Inflammatory macrophage treated with lipopolysaccharide for 4 hours (primary cell): ENCODE results near the gene ATG16L2.
A peak's percentile ranks its signal among the peaks of the same experiment; 100 is the strongest.

Experiments used
- DNase-seq: peaks from one replicate; pipeline ENCODE4 v3.0.0-alpha.2; 2020

Gene ATG16L2, protein sequence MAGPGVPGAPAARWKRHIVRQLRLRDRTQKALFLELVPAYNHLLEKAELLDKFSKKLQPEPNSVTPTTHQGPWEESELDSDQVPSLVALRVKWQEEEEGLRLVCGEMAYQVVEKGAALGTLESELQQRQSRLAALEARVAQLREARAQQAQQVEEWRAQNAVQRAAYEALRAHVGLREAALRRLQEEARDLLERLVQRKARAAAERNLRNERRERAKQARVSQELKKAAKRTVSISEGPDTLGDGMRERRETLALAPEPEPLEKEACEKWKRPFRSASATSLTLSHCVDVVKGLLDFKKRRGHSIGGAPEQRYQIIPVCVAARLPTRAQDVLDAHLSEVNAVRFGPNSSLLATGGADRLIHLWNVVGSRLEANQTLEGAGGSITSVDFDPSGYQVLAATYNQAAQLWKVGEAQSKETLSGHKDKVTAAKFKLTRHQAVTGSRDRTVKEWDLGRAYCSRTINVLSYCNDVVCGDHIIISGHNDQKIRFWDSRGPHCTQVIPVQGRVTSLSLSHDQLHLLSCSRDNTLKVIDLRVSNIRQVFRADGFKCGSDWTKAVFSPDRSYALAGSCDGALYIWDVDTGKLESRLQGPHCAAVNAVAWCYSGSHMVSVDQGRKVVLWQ

DNA sequence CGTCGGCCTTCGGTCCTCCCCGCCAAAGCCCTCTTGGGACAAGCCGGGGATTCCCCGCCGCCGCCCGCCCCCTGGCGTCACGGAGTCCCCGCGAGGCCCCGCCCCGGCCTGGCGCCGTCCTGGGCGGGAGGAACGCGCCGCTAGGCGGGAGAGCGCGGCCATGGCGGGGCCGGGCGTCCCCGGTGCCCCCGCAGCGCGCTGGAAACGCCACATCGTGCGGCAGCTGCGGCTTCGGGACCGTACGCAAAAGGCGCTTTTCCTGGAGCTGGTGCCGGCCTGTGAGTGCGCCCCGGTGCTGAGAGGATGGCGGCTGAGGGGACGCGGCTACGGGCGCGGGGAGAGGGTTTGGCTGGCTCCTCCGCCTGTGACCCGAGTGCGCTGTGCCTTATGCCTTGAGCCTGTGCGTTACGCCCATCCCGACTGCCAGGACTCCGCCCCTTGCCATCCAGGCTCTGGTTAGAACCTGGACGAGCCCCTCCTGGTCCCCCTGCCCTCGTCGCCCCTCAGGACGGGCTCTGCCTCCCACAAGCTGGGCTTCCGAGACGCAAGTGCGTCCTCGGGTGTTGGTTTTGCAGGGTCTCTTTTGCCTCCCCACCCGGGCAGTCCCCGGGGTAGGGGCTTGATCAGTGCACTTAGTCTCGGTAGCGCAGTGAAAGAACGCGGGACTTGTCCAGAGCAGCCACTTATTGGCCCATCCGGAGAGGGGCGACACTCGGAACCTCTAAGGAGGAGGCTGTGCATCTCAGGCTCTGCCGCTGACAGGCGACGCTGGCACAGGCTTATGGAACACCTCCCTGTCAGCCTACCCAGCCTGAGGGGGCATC is at the start of gene ATG16L2:
ATG16L2 (plus strand) TSS at position 126 of the 824 bp plus-strand sequence; CDS start at position 161, 35 bp downstream.
- peak; percentile 86 for DNase-seq

DNA sequence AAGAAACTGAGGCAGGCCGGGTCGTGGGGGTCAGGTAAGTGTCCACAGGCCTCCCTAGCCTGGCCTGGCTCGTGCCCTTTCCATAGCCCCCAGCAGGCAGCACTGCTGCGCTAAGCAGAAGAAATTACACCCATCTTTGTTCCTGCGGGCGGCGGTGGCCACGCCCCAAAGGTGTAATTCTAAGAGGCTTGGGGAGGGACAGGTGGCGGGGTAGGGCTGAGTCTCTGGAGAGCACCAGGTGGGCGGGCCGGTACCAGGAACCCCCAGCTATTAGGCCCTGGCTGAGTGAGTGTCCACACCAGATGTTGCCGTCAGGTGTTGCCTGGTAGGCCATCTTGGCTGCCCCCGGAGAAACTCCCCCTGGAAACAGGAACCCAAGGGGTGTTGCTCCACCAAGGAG is 49.7 kb upstream of the ATG16L2 start:
- DNase-seq, result no peak

DNA sequence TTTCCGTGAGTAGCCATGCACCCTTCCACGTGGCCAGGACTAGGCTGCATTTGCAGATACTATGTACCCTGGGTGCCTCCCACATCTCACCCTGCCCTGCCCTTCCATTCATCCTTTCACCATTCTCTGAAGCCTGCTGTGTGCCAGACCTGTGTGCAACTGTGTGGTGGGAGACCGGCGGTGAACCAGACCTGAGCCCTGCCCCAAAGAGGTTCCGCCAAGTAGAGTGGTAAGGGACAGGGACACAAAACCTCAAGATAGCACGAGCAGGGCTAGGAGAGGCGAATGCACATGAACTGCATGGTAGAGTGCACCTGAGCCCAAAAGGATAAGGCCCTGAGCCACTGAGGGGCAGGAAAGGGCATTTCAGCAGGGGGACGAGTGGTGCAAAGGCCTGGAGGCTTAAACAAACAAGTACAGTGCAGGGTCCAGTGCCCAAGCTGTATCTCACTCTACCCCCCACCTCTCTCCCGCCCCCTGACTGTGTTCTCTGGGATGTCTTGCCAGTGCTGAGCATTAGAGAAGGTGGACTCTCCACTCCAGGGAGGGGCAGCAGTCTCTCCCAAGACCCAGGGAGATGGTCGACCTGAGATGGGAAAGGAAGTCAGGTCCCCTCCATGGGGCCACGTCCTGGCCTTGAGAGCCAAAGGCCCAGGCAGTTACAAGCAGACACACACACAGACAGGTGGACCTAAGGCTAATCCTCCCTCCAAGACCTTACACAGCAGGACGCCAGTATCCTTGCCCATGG is 47.9 kb upstream of the ATG16L2 start:
- DNase-seq, result no peak

DNA sequence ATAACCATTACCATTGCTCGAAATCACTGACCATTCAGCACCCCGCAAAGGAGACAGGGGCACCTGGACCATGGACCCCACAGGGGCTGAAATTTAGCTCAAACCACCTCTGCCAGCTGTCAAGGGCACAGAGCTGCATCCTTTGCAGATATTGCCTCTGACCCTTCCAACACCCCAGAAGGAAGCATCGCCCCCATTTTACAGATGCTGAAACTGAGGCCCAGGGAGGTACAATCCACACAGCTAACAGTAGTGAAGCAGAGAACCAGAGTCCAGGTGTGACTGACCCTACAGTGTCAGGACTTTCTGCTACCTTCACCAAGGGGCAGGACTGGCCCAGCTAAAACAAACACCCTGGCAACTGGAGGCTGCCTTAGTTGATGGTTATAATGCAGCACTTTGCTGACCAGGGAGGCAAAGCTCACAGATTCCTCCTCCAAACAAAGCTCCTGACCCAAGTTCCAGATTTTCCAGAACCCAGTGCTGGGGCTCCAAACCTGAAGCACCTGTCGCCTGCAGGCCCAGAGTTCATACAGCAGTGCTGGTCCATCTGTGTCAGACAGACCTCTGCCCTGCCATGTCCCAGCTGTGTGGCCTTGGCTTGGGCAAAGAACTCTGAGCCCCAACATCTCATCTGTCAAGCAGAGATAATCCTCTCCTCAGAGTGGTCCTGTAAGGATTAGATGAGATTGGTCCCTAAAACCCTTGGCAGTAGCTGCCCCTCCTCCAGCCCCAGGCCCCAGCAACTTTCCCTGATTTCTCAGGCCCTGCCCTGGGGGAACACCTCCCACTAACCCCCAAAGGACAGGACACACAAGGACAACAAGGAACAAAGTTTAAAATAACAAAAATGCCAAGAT is 46.8 kb upstream of the ATG16L2 start:
- DNase-seq, result no peak

DNA sequence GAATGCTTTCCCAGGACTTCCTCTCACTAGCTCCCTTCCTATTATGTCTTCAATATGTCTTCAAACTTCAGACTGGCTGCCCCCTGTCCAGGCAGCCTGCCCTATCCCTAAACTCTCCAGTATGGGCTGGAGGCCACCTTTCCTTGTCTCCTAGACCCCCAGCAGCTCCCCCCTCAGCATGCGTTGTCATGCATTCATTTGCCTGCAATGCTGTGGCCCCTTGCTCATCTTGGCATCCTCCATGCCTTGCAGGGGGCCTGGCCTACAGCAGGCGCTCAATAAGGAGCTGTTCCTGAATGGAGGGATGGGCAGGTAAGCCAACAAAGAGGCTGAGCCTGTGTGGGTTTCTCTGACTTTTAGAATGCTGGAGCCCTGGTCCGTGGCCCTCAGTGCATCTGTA is 45.6 kb upstream of the ATG16L2 start:
- DNase-seq, result no peak

DNA sequence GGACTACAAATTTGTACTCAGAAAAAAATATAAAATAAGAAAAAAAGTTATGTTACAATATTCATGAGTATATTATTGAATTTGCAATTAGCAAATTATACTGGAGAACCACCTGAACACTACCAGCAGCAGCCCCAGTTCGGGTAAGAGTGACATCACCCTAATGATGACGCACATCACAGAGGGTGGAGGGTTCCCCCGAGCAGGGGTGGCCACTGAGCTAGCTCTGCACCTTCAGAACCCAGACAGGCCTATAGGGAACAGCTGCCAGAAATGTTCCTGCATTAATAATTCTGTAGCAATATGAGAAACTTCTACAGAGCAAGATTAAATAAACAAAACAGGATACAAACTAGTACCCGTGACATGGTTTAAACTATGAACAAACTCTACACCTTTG is 44.5 kb upstream of the ATG16L2 start:
- no peak for DNase-seq

DNA sequence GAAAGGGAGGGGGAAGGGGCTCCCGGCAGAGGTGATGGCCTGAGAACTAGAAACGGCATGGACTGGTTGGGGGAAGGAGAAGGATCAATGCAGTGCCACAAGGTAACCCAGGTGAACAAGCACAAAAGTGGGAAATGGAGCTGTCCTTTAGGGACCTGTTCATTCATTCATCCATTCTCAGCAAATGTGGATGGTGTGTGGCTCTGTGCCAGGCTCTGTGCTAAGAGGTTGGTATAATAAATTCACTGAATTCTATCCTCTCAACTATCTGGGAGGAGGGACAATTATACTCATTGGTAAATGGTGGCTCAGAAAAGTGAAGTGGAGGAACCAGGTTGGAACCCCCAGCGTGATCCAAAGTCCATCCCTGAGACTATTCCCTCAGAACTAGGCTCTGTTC is 43.4 kb upstream of the ATG16L2 start:
- no peak for DNase-seq

DNA sequence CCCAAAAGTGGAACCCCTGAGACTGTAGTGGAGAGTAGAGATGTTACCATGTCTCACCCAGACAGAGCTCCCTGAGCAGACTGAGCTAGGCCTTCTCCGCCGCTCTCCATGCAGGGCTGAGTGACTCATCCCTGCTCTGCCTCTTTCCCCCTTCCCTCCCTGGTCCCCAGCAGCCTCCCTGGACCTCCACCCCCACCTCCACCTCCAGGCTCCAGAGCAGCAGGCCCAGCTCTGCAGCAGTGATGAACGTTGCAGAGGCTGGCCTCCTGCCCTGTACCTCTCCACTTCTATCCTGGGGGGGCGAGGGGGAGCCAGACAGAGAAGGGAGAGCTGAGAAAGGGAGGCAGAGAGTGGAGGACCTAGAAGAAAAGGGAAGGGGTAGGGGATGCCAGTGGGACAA is 42.7 kb upstream of the ATG16L2 start:
- DNase-seq, result no peak

DNA sequence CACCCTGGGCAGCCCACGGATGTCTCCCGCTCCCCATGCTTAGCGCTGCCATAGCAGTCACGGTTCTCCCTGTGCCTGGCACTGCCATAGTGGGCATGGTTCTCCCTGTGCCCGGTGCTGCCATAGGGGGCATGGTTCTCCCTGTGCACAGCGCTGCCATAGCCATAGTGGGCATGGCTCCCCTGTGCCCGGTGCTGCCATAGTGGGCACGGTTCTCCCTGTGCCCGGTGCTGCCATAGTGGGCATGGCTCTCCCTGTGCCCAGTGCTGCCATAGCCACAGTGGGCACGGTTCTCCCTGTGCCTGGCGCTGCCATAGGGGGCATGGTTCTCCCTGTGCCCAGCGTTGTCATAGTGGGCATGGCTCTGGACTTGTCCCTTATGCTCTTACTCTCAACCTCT is 42.2 kb upstream of the ATG16L2 start:
- no peak for DNase-seq

DNA sequence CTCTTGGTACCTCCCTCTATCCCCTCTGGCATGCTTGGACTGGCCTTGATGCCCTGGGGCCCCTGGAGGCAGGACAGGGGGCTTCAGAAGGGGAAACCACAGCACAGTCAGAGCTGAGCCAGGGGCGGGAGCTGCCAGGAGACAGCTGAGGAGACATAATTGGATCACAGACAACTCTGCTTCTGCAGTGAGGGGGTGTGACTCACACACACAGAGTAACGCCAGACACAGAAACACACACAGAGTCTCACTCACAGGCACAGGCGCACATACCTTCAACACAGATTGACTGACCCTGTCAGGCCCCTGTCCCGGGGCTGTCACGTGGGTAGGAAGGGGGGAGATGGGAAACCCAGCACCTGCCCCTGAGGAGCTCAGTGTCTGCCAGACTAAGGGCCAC is 40.9 kb upstream of the ATG16L2 start:
- no peak for DNase-seq

DNA sequence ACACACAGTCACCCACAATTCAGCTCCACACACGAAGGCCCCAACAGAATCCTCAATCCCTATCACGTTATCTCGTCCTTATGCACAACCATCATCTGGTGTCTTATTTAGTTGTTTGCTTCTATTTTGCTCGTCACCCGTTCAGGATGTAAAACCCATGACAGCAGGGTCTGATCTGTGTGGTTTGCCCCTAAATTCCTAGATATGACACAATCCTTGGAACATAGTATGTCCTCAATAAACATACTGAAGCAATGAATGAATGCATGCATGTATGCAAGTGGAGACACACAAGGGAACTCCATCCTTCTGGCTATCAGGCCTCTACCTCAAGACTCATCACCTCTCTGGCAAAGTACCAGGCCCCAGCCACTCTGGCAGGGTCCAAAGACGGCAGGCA is 40.5 kb upstream of the ATG16L2 start:
- no peak for DNase-seq

DNA sequence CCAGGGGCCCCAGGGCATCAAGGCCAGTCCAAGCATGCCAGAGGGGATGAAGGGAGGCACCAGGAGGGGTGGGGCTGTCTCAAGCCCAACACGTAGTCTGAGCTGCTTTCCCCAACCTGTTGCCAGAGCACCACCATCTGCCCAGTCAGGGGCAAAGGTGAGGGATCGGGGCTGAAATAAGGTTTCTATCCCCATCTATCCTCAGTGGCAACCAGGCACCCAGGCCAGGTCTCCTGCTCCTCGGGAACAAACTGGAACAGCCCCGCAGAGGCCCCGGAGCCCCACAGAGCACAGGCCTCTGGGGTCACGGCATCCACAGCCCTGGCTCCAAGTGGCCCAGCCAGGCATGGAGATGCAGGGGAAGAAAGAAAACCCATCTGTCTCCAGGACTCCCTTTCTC is 39.7 kb upstream of the ATG16L2 start:
- DNase-seq, result no peak

DNA sequence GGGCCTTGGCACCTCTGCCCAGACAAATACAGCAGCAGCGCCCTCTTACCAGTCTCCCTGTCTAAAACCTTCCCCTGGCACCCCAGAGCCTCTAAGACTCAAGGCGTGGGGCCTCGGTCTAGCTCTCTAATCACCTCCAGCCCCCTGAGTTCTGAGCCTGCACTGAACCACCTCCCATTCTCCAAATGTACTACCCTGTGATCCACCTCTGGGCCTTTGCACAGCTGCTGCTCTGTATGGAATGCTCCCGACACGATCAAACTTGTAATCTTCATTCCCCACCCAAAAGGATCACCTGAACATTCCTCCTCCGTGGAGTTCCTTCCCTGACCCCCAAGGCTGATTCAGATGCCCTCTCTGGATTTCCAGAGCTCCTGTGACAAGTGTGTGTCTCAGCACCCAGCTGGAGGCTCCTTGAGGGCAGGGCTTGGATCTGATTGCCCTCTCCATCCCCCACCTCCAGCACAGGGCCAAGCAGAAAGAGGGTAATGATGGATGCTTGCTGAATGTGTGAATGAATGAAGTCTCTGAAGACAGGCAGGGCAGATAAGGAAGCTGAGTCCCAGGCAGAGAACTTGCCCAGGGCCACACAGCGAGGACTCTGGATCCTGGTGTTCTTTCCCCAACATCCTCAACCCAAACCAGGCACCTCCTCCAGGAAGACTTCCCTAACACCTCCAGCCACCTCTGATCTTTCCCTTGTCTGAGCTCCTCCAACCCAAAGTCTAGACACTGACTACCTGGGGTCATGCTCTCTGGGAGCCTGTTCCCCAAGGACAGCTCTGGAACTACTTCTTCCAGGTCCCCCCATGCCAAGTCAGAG is 38.7 kb upstream of the ATG16L2 start:
- DNase-seq, result no peak

DNA sequence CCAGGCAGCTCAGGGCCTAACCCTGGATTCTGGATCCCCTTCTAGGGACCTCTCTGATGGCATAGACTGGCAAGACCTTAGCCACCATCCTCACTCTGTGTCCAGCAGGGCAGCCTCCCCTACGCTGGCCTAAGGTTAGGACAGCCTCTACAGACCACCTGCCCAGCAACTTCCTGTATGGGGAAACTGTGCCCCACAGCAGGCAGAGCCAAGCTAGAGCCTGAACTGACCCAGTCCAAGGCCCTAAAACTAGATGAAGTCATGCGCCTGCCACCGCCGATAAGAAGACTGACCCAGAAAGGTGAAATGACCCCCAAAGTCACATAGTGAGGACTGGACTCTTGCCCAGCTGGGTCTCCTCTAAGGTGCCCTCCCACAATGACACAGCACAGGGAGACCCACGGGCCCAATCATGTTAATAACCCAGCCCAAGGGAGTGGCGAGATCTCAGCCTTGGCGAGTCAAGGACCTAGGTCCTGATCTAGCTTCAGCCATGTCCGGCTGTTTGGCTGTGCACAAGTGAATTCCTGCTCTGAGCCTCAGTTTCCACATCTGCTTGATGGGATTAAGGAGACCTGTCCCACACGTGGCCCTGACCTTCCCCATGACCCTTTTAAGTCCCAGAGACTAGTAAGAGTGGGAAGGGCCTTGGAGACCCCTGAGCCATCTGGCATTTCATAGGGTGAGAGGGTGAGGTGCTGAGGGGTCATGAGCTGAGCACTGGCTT is 37.9 kb upstream of the ATG16L2 start:
- DNase-seq, result no peak

DNA sequence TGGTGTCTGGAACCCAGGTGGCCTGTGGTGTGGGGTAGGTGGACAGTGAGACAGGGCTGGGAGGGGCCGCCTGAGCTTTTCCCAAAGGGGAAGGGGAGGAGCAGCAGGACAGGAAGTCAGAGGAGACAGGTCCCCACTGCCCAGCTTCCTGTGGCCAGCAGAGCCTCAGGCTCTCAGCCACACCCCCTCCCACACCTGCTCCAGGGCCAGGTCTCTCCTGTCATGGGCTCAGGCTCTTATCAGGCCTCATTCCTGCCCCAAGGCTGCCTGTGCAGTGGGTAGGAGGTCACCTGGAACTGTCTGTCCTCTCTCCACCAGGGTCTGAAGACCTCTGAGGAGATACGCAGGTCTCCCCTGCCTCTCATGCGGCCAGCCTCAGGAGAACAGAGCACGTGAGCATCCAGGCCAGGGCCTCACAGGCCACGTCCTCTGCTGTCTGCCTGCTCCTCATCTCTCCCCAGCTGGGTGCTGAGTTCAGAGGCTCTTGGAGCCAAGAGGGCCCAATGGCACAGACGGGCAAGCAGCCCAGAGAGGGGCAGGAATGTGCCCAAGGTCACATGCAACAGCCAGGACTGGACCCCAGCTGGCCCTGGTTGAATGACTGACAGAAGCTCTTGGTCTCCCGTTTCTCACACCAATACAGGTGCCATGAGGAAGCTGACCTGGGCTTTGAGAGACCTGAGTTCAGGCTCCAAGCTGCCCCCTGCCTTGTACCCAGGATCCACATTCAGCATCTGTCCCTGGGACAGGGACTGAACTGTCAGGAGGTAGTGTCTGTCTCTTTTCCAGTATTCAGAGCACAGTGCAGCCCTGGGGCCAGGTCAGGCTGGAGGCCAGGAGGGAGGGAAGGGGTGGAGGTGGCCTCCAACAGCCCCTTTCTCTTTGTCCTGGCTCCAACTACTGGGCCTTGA is 37.1 kb upstream of the ATG16L2 start:
- no peak for DNase-seq

DNA sequence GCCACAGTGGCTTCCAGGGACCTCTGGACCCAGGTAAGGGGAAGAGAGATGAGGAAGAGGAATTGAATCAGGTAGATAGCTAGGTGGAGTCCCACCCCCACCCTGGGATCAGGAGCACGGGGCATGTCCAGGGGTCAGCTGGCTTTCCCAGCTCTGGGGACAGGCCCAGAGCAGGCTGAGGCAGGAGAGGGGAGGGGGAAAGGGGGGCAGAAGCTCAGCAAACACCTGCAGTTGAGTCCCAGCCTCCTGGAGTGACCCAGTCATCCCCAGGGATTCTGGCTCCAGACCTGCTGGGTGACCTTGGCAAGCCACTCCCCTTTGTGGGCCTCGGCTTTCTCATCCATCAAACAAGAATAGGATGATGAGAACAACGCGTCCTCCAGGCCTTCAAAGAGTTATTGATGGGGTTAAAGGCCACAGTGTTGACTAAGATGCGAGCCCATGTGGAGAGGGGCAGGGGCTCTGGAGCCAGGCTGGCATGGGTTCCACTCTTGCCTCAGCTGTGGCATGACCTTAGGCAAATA is 36.4 kb upstream of the ATG16L2 start:
- no peak for DNase-seq

DNA sequence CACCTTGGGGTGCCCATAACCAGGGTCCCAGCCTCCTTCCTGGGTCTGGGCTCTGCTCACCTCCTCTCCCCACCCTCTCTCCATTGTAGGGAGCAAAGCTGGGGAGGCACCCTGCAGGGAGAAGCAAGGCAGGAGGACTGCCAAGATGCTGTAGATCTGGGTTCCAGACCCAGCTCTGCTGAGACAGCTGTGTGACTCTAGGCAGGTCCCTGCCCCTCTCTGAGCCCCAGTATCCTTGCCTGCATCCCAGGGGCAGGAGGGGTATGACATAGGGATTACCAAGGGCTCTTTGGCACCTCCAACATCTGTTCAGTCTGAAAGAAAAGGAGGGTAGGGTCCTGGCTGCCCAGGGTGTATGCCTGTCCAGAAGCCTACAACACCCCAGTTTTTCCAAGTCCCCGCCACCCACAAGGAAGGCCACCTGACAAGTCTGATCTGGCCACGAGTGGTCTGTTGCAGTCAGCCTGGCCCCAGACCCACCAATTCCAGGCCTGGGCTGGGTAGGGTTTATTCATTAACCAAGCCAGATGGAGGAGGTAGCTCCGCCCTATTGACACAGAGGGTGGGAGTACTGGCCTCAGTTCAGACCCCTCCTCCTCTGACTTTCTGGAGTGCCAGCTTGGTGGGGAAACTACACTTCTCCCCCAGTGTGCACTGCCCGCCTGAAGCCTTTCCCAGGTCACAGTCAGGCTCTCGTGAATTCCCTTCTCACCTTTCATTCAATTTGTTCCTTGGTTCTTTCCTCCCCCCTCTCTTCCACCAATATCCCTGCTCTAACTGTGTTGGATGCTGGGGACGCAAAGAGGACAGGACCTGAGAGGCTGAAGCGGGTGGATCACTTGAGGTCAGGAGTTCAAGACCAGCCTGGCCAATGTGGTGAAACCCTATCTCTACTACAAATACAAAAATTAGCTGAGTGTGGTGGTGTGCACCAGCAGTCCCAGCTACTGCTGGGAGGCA is 35.4 kb upstream of the ATG16L2 start:
- DNase-seq, result no peak
